Measurements from ENCODE around the gene RANBP1. TPM values are rescaled to one million over a fixed set of nuclear protein-coding genes. Genes with fewer than 3 reads are reported as not detected.

The RANBP1 gene
- total and polyA plus RNA-seq, 9 of the 15 experiments (the other 6 are each of a cell fraction or from before 2014, with no cell fraction given), result 162 to 2,891 (median 1,289) TPM

DNA sequence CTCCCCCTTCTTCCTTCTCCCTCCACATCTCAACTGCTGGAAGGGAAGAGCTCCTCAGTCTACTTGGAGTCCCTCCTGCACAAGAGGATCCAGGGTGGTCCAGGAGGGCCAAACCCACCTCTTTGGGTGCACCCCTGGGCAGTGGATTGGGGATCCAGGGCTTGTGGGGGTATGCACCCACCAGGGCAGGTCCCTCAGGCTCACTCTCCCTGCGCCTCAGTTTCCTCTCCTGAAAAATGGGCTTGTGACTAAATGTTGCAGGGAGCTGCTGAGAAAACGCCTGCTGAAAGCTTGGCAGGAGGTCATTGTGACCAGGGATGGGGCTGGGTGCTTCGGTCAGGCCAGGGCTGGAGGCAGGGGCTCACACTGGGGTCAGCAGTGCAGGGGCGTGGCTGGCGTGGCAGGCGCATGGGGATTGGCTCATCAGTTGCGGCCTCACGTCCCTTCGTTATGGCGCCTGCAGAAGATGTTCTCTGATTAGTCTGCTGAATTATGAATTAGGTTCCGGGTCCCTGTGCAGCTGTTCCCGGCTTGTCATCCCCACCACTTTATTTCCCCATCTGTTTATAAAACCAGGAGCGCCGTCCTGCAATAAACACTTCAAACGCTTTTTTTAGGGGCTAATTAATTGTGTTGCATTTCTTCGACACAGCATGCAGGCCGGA is 60.6 kb downstream of the RANBP1 start:
- Histone ChIP-seq H3K9me1 (ENCODE audit: control insufficient read depth, insufficient read depth, low read length) (no peaks in the 10 kb centered on the region), H2AFZ (ENCODE audit: low read depth, low read length) (no peak overlapping the region), H3K4me1 (replicated peaks in 1 of 2; ENCODE audit: control insufficient read depth in 2 of 2, insufficient read depth in 2 of 2, low read length in 2 of 2) (peaks cover 0 to 62% of the 10 kb centered on the region in 2 experiments; a peak in 1 of 5 replicates), H3K79me2 (ENCODE audit: control insufficient read depth, insufficient read depth, low read length) (no peaks in the 10 kb centered on the region), H3K4me2 (ENCODE audit: insufficient read depth, low read length) (no peak overlapping the region), H3K27me3 (ENCODE audit: control insufficient read depth in 2 of 2, insufficient read depth in 2 of 2, low read length in 2 of 2) (peaks cover 89 to 98% of the 10 kb centered on the region in 2 experiments; a peak in 4 of 5 replicates), H3K36me3 (ENCODE audit: control insufficient read depth, insufficient read depth, low read length) (no peaks in the 10 kb centered on the region), H4K20me1 (replicated peaks; ENCODE audit: control insufficient read depth, insufficient read depth, low read length) (peaks cover 66% of the 10 kb centered on the region), H3K9me3 (replicated peaks; ENCODE audit: control insufficient read depth, insufficient read depth, low read depth, low read length) (no peaks in the 10 kb centered on the region), H3K9ac (ENCODE audit: insufficient read depth in 1 of 2, low read depth in 2 of 2, low read length in 2 of 2) (peak overlapping the region in 1 of 2 experiments; percentile 47; a peak in 1 of 4 replicates), H3K27ac (ENCODE audit: extremely low read depth, low read depth, low read length) (no peak overlapping the region), H3K4me3 (no peak overlapping the region)
- in situ Hi-C loops (cut with MboI) (no loop called here), intact Hi-C loops (cut with micrococcal nuclease) (loop anchor here (5.0 kb wide), 1 partner anchor 91 kb away; the partner anchor contains the start of gene RTN4R)
- FAIRE-seq (no peak), DNase-seq (ENCODE audit: extremely low read depth in 1 of 4, low spot score in 3 of 4) (no peak), ATAC-seq (no peak)
- no TSS peak for BruUV-seq (replicated peaks)
- CTCF ChIA-PET (ENCODE audit: low intra/inter-chr PET ratio), result no interaction called here
- POLR2A ChIA-PET, result interaction anchor here (0.6 to 1.9 kb wide), 8 partner anchors 9 to 68 kb away, joined by 3 to 5 read pairs (median 4); no protein-coding TSS in a partner anchor
- 4% methylated on average over 17 of the region's 17 CpGs for WGBS (ENCODE audit: insufficient coverage, low coverage, missing lambda C conversion rate)
- TF ChIP-seq, protein P1, sequence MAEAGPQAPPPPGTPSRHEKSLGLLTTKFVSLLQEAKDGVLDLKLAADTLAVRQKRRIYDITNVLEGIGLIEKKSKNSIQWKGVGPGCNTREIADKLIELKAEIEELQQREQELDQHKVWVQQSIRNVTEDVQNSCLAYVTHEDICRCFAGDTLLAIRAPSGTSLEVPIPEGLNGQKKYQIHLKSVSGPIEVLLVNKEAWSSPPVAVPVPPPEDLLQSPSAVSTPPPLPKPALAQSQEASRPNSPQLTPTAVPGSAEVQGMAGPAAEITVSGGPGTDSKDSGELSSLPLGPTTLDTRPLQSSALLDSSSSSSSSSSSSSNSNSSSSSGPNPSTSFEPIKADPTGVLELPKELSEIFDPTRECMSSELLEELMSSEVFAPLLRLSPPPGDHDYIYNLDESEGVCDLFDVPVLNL (CRISPR knock-in tag; IDR thresholded peaks at IDR 0.05; ENCODE audit: low read depth), result 0 out of 2 replicates have a peak, but pooled peaks have one; percentile 7
- TF ChIP-seq XRCC5 (IDR thresholded peaks at IDR 0.05; ENCODE audit: low read depth, low read length), result no peak
- peak; percentile 29; the same call in 1 of the 2 replicates for TF ChIP-seq HDAC2 (IDR thresholded peaks at IDR 0.05)
- TF ChIP-seq CBX1 (IDR thresholded peaks at IDR 0.05; ENCODE audit: low read depth), result peak; percentile 73; the same call in 1 of the 2 replicates
- peak; percentile 74; the same call in 1 of the 2 replicates for TF ChIP-seq SMARCA5 (IDR thresholded peaks at IDR 0.05)
- 0 out of 2 replicates have a peak, but pooled peaks have one; percentile 79 for TF ChIP-seq IRF2 (CRISPR knock-in tag; IDR thresholded peaks at IDR 0.05)
- TF ChIP-seq, protein P2, sequence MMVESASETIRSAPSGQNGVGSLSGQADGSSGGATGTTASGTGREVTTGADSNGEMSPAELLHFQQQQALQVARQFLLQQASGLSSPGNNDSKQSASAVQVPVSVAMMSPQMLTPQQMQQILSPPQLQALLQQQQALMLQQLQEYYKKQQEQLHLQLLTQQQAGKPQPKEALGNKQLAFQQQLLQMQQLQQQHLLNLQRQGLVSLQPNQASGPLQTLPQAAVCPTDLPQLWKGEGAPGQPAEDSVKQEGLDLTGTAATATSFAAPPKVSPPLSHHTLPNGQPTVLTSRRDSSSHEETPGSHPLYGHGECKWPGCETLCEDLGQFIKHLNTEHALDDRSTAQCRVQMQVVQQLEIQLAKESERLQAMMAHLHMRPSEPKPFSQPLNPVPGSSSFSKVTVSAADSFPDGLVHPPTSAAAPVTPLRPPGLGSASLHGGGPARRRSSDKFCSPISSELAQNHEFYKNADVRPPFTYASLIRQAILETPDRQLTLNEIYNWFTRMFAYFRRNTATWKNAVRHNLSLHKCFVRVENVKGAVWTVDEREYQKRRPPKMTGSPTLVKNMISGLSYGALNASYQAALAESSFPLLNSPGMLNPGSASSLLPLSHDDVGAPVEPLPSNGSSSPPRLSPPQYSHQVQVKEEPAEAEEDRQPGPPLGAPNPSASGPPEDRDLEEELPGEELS (CRISPR knock-in tag; IDR thresholded peaks at IDR 0.05; ENCODE audit: borderline replicate concordance), result no peak
- TF ChIP-seq SMC3 (conservative IDR thresholded peaks at IDR 0.05; ENCODE audit: insufficient read depth, low read depth, low read length), result no peak
- no peak for TF ChIP-seq HSF4 (CRISPR knock-in tag; IDR thresholded peaks at IDR 0.05; ENCODE audit: borderline replicate concordance)
- 0 out of 2 replicates have a peak, but pooled peaks have one; percentile 22 for TF ChIP-seq ATF1 (CRISPR knock-in tag; IDR thresholded peaks at IDR 0.05)
- no peak for TF ChIP-seq ATF1 (tag; IDR thresholded peaks at IDR 0.05)
- peak in 1 of 3 experiments; percentile 44 for TF ChIP-seq YY1 (IDR thresholded peaks at IDR 0.05; ENCODE audit: borderline replicate concordance in 1 of 3, control insufficient read depth in 1 of 3, extremely low read depth in 1 of 3, insufficient read depth in 3 of 3, insufficient read length in 1 of 3, insufficient replicate concordance in 2 of 3, low read depth in 1 of 3, low read length in 2 of 3)
- TF ChIP-seq NR2C2 (CRISPR knock-in tag; IDR thresholded peaks at IDR 0.05), result peak; percentile 64
- no peak for TF ChIP-seq NR2C2 (tag; IDR thresholded peaks at IDR 0.05)
- peak; percentile 95 for TF ChIP-seq BCOR (IDR thresholded peaks at IDR 0.05)
- TF ChIP-seq, protein P3, sequence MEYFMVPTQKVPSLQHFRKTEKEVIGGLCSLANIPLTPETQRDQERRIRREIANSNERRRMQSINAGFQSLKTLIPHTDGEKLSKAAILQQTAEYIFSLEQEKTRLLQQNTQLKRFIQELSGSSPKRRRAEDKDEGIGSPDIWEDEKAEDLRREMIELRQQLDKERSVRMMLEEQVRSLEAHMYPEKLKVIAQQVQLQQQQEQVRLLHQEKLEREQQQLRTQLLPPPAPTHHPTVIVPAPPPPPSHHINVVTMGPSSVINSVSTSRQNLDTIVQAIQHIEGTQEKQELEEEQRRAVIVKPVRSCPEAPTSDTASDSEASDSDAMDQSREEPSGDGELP (CRISPR knock-in tag; IDR thresholded peaks at IDR 0.05; ENCODE audit: borderline replicate concordance), result peak; percentile 61; the same call in 1 of the 2 replicates
- TF ChIP-seq ZBTB17 (CRISPR knock-in tag; IDR thresholded peaks at IDR 0.05), result no peak
- peak; percentile 39; the same call in 1 of the 2 replicates for TF ChIP-seq ZC3H4 (CRISPR knock-in tag; IDR thresholded peaks at IDR 0.05; ENCODE audit: borderline replicate concordance)
- TF ChIP-seq CREM (IDR thresholded peaks at IDR 0.05; ENCODE audit: low read depth), result peak; percentile 75

Measured in K562 (cell line).